GM10847 (cell line): ENCODE data around the gene GCSAML.

Experiments
- POLR2A ChIP-seq: IDR thresholded peaks from 2 replicates; pipeline ENCODE4 v1.6.1; 2011; ENCODE audit not compliant: insufficient read length; ENCODE audit errors: extremely low read depth

The GCSAML gene

GRCh38 chr1:247548769-247549182 is at the start of gene GCSAML:
TSS of gene GCSAML (plus strand) at chr1:247549134. CDS start at chr1:247549192, 58 bp downstream.
- TF ChIP-seq POLR2A: no peak

GRCh38 chr1:247500865-247501264 is 48.1 kb upstream of the GCSAML start:
- TF ChIP-seq POLR2A: no peak

GRCh38 chr1:247506831-247507230 is 42.1 kb upstream of the GCSAML start:
- no peak for TF ChIP-seq POLR2A

- no peak for TF ChIP-seq POLR2A
Observed at GRCh38 chr1:247517795-247518612, 30.9 kb upstream of the GCSAML start.

GRCh38 chr1:247518613-247518891 is 30.4 kb upstream of the GCSAML start:
- no peak for TF ChIP-seq POLR2A

GRCh38 chr1:247528812-247529474 is 20.0 kb upstream of the GCSAML start:
- TF ChIP-seq POLR2A: no peak

- no peak for TF ChIP-seq POLR2A
Observed at GRCh38 chr1:247529771-247530355, 19.1 kb upstream of the GCSAML start.

- TF ChIP-seq POLR2A: no peak
Observed at GRCh38 chr1:247530785-247531184, 18.1 kb upstream of the GCSAML start.

GRCh38 chr1:247531937-247532336 is 17.0 kb upstream of the GCSAML start:
- no peak for TF ChIP-seq POLR2A

GRCh38 chr1:247535402-247535801 is 13.5 kb upstream of the GCSAML start:
- TF ChIP-seq POLR2A: no peak

DNA sequence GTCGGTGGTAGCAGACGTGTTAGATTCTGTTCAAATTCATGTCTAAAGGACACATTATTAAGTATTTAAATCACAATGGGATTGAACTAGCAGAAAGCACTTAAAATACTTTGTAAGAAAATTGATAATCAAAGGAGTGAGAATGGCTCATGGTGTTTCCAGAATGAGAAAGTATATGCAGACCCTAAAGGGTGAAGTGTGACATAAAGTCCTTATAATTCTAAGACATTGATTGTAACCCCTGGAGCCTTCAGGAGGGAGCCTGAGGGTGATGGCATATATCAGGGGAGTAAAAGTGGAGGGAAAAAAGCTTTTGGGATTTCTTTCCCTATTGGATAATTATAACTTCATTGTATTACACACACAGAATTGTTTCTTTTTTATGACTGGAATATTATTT is 12.6 kb upstream of the GCSAML start, which contains the start of gene OR2C3:
OR2C3 (minus strand) TSS at position 101 of the 400 bp plus-strand sequence. CDS start 3,929 bp downstream, outside the sequence.
- TF ChIP-seq POLR2A: no peak

DNA sequence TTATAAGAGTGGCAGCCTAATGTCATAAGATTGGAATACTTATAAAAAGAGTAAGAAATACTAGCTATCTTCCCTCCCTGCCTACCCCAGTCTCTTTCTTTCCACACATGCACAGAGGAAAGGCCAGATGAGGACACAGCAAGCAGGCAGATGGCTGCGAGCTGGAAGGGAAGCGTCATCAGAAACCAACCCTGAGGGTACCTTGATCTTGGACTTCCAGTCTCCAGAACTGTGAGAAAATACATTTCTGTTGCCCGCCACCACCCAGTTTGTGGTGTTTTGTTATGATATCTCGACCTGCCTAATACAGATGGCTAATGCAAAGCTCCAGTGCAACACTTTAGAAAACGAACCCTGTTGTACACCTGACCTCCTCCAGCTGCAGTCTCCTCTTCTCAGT is 10.4 kb upstream of the GCSAML start:
- TF ChIP-seq POLR2A: no peak

DNA sequence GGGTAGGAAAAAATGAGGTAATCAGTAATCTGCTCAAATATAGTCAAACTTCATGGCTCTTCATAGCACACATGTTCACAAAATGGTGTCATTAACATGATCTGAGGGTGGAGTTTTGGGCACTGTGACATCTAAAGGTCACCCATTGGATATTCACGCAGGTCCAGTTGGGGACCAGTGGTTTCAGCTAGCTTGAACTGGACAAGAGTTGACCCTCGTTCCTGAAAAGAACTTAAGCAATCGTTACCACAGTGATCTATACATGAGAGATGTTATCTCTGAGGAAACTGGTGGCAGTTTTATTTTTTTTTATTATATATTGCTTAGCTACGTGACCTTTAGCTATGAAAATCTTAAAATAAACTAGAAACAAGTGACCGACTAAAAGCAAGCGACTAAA is 9.7 kb upstream of the GCSAML start:
- no peak for TF ChIP-seq POLR2A

- no peak for TF ChIP-seq POLR2A
Observed at GRCh38 chr1:247540581-247540980, 8.4 kb upstream of the GCSAML start.

DNA sequence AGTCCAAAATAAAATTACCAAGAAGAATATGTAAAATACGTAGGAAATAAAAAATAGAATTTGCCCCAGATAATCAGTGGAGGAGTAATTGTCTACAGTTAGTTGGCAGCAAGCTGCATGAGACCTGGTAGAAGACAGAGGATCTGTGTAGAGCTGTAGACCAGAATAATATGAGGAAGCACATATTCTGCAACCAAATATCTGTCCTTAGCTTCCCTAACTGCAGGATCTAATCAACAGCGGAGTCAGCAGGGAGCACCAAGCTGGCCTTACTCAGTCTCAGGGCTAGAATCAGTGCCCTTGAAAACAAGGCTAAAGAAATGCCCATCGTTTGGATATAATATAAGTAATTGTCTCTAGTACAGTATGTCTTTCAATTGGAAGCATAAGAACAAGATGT is 6.1 kb upstream of the GCSAML start:
- TF ChIP-seq POLR2A: no peak

- no peak for TF ChIP-seq POLR2A
Observed at GRCh38 chr1:247548092-247548491, 842 bp upstream of the GCSAML start.
